Upper lobe of right lung (tissue), 1 donor: ENCODE measurements around the gene INPP5J. TPM values are rescaled to one million over a fixed set of nuclear protein-coding genes. Genes with fewer than 3 reads are reported as not detected.

ENCODE experiments used
- ATAC-seq: fragments of 200-7000 bp; cut with Tn5 transposase; one replicate; pipeline ENCODE4 v1.9.1; 2020; ENCODE audit warnings: mild to moderate bottlenecking, moderate library complexity
- DNase-seq: peaks from one replicate; pipeline ENCODE4 v3.0.0-alpha.2; 2020
- H3K27ac ChIP-seq: fragments of 200-600 bp; one replicate; pipeline ENCODE4 v1.8.0; 2022
- H3K27me3 ChIP-seq: fragments of 200-600 bp; one replicate; pipeline ENCODE4 v1.8.0; 2022; ENCODE audit warnings: mild to moderate bottlenecking
- H3K36me3 ChIP-seq: fragments of 200-600 bp; one replicate; pipeline ENCODE4 v1.8.0; 2022
- H3K4me1 ChIP-seq: fragments of 200-600 bp; one replicate; pipeline ENCODE4 v1.8.0; 2022
- H3K4me3 ChIP-seq: fragments of 200-600 bp; one replicate; pipeline ENCODE4 v1.8.0; 2022; ENCODE audit warnings: mild to moderate bottlenecking
- H3K9me3 ChIP-seq: fragments of 200-600 bp; one replicate; pipeline ENCODE4 v1.8.0; 2022
- CTCF ChIP-seq: fragments of 200-600 bp; IDR thresholded peaks from one replicate; pipeline ENCODE4 v1.8.0; 2022; ENCODE audit warnings: antibody characterized with exemption
- intact Hi-C: fragments of 100-400 bp; cut with DNase I; formaldehyde crosslinking; loops from one replicate; pipeline ENCODE4 v1.11.0; 2022
- microRNA-seq: library from miRNA; unstranded; fragments of <30 nt; microRNA quantifications from one replicate; pipeline ENCODE4 v1.2.0, GENCODE V29; 2020; ENCODE audit warnings: borderline microRNAs expressed
- total RNA-seq: library from RNA; stranded (reverse); fragmentation: NEBNext Ultra II Directional; extraction: Animal tissue kit (Norgen Biotek cat#: 25700); gene quantifications from one replicate; pipeline ENCODE4 v1.2.1, GENCODE V29; 2021
- donor health status: DM: no; HTN: yes; CAD: no; lungs with severe emphysema.

INPP5J gene
- total RNA-seq, 1 donor from 2014 or later = 4.5 TPM

- H3K36me3 ChIP-seq = peaks cover 21% of the 10 kb centered on the region
- H3K27ac ChIP-seq = no peak overlapping the region
- peaks cover 19% of the 10 kb centered on the region for H3K4me1 ChIP-seq
- intact Hi-C loops = no loop called here
- peak; percentile 29 for ATAC-seq
- H3K9me3 ChIP-seq = no peaks in the 10 kb centered on the region
- no peak overlapping the region for H3K4me3 ChIP-seq
- no peak for TF ChIP-seq CTCF
- no peak for DNase-seq
- H3K27me3 ChIP-seq = no peaks in the 10 kb centered on the region
These were observed 54.2 kb downstream of the INPP5J start for GRCh38 chr22:31176923-31177322.

DNA sequence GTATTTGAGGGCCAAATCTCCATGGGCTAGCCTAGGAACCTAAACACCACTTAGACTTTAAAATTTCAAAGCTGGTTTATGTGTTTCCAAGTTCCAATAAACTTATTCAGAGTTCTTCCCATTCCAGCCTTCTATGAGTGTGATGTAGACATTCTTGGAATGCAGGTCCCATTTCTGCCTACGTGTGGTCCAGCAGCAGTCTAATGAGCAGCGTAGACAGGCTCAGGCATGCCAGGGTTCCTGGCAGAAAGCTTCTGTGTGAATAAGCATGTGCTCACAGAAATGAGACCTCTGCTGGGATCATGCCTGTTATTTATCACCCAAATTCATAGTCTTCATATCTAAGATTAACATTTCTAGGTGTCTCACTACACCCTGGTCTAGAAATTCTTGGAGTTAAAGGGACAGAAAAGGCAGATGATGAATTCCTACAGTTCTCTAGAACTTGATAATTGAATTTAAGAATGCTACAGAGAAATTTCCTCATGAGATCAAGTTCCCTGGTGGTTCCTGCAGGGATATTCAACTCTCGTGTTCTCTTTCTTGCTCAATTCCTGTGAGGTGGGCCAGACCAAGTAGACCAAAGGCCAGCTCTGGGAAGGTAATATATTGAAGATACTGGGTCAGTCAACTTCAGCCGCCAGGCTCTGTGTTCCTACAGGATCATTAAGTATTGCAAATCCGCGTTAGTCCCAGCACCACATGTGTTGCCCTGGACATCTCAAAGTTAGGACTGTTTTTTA, 54.8 kb downstream of the INPP5J start:
- Histone ChIP-seq H3K9me3 (no peaks in the 10 kb centered on the region), H3K27ac (no peak overlapping the region), H3K4me3 (no peak overlapping the region), H3K4me1 (peaks cover 13% of the 10 kb centered on the region), H3K27me3 (no peaks in the 10 kb centered on the region), H3K36me3 (peaks cover 25% of the 10 kb centered on the region)
- no peak for TF ChIP-seq CTCF
- ATAC-seq (peak; percentile 78), DNase-seq (no peak)
- intact Hi-C loops = no loop called here

DNA sequence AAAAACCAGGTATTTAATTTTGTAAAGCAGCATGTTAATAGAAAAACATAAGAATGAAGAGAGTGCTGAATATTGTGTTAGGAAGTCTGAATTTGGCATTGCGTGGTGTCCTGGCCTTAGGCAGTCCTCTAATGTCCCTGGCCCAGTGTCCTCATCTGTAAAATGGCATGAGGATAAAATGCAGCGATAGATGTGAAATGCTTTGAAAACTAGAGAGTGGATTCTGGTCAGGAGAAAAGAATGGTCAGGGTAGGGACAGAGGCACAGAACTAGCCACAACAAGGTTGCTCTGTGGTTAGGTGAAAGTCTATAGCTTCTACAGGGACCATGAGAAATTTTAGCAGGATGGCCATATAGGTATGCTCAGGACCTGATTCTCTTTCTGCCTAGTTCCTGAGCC, 56.1 kb downstream of the INPP5J start:
- no peaks in the 10 kb centered on the region for H3K27me3 ChIP-seq
- DNase-seq (no peak), ATAC-seq (no peak)
- H3K27ac ChIP-seq = no peak overlapping the region
- H3K4me3 ChIP-seq = no peak overlapping the region
- TF ChIP-seq CTCF = no peak
- peaks cover 30% of the 10 kb centered on the region for H3K36me3 ChIP-seq
- intact Hi-C loops = no loop called here
- H3K9me3 ChIP-seq = no peaks in the 10 kb centered on the region
- peaks cover 3% of the 10 kb centered on the region for H3K4me1 ChIP-seq

GRCh38 chr22:31179345-31179744, 56.6 kb downstream of the INPP5J start:
- H3K27me3 ChIP-seq = no peaks in the 10 kb centered on the region
- H3K27ac ChIP-seq = no peak overlapping the region
- H3K4me3 ChIP-seq = no peak overlapping the region
- no peaks in the 10 kb centered on the region for H3K4me1 ChIP-seq
- intact Hi-C loops = no loop called here
- ATAC-seq (peak; percentile 22), DNase-seq (no peak)
- peaks cover 30% of the 10 kb centered on the region for H3K36me3 ChIP-seq
- no peak for TF ChIP-seq CTCF
- H3K9me3 ChIP-seq = no peaks in the 10 kb centered on the region

DNA sequence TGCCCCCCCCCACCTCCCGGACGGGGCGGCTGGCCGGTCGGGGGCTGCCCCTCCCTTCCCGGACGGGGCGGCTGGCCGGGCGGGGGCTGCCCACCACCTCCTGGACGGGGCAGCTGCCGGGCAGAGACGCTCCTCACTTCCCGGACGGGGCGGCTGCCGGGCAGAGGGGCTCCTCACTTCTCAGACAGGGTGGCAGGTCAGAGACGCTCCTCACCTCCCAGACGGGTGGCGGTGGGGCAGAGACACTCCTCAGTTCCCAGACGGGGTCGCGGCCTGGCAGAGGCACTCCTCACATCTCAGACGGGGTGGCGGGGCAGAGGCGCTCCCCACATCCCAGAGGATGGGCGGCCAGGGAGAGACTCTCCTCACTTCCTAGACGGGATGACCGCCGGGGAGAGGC, 61.2 kb downstream of the INPP5J start:
- Histone ChIP-seq H3K36me3 (peaks cover 37% of the 10 kb centered on the region), H3K27me3 (no peaks in the 10 kb centered on the region), H3K9me3 (no peaks in the 10 kb centered on the region), H3K4me3 (no peak overlapping the region), H3K4me1 (no peaks in the 10 kb centered on the region), H3K27ac (no peak overlapping the region)
- DNase-seq = no peak
- ATAC-seq = no peak
- no peak for TF ChIP-seq CTCF
- intact Hi-C loops = no loop called here

Small RNAs within 50 kb of the gene (microRNA-seq; reads per million reads assigned to microRNA genes)
- 0.50 reads per million for gene MIR3928

Other genes starting within 250 kb of the INPP5J start
- gene MORC2, start 154.2 kb upstream of the INPP5J start, total RNA-seq = 20.0 TPM
- gene TUG1, start 153.7 kb upstream of the INPP5J start, total RNA-seq = 71.8 TPM
- gene SMTN, start 41.6 kb upstream of the INPP5J start, total RNA-seq = 71.6 TPM
- 89.0 TPM for gene SELENOM, start 15.4 kb upstream of the INPP5J start, total RNA-seq
- gene PLA2G3, start 17.5 kb downstream of the INPP5J start, total RNA-seq = 6.9 TPM
- 37.9 TPM for gene RNF185, start 37.2 kb downstream of the INPP5J start, total RNA-seq
- gene LIMK2, start 89.3 kb downstream of the INPP5J start, total RNA-seq = 63.0 TPM
- gene PIK3IP1, start 169.5 kb downstream of the INPP5J start, total RNA-seq = 56.4 TPM
- gene PATZ1, start 223.4 kb downstream of the INPP5J start, total RNA-seq = 24.3 TPM